Activated T-helper 1 cell treated with anti-CD3 and anti-CD28 coated beads, Interleukin-2, amount 50 U/mL, for 16 hours (primary cell): ENCODE results near the gene ZNF605.
"Not testable (repeated sequence)": the region's sequence is repeated elsewhere in the genome, so short reads cannot be mapped to it uniquely, and the experiment has no call there.

Experiments
- DNase-seq, 2 donors: peaks; one replicate each; pipeline ENCODE4 v3.0.0-alpha.2; 2020; ENCODE audit warnings: low read depth in 1 of 2, low spot score in 1 of 2

Gene ZNF605

DNA sequence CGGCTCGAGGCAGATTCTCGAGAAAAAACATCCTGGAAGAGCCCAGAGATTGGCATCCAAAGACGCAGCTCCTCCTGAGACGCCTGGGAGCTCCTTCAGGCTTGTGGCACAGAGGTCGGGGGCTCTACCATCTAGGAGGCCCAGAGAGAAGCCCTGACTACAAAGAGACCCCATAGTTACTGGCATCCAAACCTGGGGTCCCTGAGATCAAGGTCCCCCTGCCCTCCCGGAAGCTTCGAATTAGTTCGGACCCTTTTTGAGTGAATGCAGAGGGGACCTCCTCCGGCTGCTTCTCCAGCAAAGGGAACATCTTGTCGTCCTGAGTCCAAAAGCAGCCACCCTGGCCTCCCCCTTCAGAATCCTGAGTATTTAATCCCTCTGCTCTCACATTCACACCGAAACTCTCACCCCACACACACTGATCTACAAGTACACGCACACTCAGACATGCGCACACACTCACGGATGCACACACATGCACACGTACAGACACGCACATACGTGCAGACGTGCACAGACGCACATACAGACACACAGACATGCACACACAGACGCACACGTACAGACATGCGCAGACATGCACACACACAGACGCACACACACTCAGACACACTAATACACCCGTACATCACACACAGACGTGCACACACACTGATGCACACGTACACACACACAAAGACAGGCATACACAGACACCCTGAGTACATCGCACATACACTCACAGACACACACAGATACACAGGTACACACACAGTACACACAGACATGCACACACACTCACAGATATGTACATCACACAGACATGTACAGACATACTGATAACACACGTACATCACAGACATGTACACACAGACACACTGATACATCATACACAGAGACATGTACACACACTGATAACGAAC is 5.9 kb downstream of the ZNF605 start:
- DNase-seq, result no peak

DNA sequence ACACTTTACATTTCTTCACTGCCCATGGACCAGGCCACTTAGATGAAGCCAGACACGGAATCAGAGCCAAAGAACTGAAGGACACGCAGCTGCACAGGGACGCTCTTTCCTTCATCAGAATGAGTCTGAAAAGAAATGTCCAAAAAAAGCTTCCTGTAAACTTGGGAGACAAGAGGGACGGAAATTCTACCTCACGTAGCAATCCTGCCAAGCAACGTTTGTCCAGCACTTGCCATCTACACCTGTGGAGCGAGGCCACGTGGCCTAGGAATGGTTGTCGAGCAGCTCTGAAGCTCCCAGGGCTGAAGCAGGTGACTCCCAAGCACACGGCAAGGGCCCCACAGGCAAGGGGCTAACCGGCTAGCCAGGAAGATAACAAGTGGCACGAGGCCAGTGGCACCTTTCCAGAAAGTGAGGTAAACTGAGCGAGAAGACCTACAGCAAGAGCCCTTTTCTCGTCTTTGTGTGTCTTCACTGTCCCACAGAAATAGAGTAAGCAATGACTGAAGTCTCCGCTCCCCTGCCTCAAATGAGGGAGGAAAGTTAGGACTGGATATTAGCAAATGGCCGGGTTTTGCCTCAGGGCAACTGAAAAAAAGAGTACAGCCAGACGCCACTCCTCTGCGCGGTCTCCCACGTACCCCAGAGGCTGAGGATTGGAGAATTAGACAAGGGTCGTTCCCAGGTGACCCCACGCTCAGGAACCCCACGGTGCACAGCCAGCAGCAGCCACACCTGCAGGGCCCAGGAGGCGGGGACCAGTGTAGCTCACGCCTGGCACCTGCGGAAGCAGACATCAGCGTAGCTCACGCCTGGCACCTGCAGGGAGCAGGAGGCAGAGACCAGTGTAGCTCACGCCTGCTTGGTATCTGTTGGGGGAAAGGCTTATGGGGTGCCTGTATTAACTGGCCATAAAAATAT is 7.7 kb downstream of the ZNF605 start:
- DNase-seq, result no peak

DNA sequence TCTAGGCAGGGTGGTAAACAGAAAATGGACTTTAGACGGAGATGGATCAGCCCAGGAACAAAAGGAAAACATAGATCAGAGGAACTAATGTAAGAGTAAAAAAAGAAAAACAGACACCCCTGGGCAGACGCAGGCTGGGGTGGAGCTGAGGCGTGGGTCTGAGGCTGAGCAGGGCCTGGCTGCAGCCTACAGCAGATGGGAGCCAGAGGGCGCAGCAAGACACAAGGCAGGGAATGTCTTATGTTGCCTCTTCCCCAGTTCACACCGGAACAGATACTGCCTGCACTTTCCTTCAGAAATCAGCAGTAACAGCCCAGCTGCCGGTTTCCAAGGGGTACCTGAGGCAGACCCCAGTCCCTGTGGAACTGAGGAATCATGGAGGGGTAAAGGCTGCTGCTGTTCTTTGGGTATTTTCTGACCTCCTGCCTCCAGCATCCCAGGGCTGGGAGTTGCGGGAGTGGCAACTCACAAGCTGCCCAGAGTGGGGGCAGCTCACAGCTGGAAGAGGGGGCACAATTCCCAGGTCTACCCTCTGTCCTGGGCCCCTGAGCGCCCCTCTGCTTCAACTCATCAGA is 9.8 kb downstream of the ZNF605 start:
- DNase-seq, result no peak

DNA sequence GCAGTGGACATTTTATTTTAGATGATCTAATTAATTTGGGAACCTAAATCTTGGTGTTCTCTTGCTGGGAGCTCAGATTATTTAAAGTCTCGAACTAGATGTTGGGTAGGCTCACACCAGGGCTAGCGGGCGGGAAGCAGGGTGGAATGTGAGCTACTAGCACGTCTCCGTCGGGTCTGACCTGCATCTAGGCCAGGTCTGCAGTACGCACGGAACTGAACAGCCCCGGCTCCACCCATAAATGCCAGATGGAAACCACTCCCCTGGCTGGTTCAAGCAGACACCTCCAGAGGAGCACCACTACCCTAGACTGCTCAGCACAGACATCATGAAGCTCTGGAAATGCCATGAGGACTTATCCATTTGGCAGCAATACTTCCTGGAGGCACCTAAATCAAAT is 10.3 kb downstream of the ZNF605 start:
- DNase-seq, result no peak

DNA sequence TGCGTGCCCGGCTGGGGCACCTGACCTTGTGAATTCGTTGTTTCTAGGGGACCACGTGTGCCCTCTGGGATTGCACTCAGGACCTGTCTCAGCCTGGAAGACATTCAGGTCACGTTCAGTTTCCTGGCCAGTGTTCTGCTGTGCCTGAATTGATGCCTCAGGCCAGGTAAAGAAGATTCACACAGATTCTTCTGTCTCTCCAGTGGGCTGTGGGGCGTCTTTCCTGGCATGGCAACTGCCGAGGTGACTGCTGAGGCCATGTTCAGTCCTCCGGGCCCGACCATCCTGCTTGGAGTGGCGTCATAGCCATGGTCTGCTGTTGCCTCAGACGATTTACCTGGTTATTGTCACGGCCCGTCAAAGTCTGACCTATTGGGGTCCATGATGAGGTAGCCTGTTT is 13.5 kb downstream of the ZNF605 start:
- DNase-seq, result no peak

DNA sequence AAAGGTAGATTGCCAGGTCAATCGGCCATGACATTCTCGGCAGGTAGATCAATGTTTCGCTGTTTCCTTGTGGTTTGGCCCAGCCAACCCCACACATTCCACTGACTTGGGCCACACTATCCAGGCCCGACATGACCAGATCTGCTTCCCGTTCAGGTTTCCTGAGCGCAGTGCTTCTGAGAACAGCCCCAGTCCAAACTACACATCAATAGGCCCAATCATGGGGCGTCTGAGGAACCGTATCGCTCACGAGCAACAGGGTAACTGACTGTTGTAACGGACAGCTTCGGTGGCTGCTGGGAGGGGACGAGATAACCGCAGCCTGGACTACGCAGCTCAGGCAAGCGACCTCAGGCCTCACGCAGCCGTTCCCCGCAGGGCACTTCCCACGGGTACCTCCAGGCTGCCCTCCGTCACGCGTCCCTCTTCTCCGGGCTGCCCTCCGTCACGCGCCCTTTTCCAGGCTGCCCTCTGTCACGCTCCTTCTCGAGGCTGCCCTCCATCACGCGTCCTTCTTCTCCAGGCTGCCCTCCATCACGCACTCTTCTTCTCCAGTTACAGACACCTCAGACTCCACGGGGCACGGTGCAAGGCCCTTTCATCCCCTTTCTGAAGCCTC is 14.7 kb downstream of the ZNF605 start:
- DNase-seq, result no peak

DNA sequence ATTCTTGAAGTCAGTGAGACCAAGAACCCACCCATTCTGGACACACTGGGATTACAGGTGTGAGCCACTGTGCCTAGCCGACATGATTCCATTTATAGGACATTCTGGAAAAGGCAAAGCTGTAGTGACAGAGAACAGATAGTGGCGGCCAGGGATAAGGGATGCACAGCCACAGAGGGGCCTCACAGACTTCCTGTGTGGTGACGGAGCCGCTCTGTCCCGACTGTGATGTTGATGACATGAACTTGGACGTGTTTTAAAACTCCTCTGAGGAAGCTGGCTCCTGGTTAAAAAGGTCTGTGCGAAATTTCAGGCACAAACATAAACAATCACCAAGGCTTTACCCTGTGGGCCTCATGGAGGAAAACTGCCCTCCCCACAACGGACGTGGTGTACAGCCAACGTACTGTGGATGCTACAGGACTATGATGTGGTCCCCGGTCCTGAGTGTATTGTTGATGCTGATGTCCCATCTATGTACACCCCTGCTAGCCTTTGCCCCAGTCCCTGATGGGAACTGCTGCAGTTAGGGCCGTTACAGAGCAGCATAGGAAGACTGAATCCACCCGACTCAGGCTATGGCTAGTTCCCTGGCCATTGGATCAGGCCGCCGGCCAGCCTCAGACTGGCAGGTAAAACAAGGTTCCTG is 15.9 kb downstream of the ZNF605 start:
- no peak for DNase-seq

DNA sequence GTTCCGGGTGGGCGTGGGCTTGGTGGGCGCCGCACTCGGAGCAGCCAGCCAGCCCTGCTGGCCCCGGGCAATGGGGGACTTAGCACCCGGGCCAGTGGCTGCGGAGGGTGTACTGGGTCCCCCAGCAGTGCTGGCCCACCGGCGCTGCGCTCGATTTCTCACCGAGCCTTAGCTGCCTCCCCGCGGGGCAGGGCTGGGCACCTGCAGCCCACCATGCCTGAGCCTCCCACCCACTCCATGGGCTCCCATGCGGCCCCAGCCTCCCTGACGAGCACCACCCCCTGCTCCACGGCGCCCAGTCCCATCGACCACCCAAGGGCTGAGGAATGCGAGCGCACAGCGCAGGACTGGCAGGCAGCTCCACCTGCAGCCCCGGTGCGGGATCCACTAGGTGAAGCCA is 17.3 kb downstream of the ZNF605 start:
- DNase-seq, result not testable (repeated sequence)

DNA sequence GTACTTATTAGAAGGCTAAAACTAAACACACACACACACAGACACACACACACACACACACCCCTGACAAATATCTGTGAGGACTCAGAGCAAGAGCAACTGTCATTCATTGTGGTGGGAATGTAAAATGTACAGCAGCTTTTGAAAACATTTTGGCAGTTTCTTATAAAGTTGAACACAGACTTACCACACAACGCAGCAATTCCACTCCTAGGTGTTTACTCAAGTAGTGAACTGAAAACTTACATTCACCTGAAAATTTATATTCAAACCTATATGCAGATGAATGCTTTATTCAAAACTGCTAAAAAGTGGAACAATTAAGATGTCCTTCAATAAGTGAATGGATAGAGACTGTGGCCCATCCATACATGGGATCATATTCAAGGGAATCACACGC is 18.6 kb downstream of the ZNF605 start:
- DNase-seq, result no peak

DNA sequence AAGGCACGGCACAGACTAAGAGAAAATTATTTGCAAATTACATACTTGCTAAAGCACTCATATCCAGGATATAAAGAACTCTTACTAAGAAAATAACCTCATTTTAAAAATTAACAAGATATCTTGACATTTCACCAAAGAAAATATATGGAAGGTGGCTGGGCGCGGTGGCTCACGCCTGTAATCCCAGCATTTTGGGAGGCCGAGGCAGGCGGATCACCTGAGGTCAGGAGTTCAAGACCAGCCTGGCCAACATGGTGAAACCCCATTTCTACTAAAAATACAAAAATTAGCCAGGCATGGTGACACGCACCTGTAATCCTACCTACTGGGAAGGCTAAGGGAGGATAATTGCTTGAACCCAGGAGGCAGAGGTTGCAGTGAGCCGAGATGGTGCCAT is 19.2 kb downstream of the ZNF605 start:
- not testable (repeated sequence) for DNase-seq

DNA sequence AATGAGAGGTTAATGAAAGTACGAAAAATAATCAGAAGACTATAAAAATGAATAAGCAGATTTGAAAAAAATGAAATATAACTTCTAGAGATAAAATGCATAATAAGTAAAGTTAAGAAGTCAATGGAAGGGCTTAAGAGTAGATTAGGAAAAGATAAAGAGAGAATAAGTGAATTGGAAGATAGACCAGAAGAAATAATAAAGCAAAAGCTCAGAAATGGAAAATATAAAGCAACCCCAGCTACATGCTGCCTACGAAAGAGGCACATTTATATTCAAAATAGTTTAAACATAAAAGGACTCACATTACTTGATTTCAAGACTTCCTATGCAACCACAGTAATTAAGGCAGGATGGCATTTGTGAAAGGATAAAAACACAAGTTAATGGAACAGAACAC is 19.9 kb downstream of the ZNF605 start:
- DNase-seq, result no peak

DNA sequence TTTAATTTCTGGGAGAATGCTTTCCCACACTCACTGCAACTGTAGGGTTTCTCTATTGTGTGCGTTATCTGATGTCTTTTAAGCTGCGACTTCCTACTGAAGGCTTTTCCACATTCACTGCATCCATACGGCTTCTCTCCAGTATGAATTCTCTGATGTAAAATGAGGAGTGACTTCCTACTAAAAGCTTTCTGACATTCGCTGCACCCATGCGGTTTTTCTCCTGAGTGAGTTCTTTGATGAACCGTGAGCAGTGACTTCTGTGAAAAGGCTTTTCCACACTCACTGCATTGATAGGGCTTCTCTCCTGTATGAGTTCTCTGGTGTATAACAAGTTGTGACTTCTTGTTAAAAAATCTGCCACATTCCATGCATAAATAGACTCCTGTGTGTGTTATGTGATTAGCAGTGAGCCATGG is 29.7 kb downstream of the ZNF605 start:
- no peak for DNase-seq

DNA sequence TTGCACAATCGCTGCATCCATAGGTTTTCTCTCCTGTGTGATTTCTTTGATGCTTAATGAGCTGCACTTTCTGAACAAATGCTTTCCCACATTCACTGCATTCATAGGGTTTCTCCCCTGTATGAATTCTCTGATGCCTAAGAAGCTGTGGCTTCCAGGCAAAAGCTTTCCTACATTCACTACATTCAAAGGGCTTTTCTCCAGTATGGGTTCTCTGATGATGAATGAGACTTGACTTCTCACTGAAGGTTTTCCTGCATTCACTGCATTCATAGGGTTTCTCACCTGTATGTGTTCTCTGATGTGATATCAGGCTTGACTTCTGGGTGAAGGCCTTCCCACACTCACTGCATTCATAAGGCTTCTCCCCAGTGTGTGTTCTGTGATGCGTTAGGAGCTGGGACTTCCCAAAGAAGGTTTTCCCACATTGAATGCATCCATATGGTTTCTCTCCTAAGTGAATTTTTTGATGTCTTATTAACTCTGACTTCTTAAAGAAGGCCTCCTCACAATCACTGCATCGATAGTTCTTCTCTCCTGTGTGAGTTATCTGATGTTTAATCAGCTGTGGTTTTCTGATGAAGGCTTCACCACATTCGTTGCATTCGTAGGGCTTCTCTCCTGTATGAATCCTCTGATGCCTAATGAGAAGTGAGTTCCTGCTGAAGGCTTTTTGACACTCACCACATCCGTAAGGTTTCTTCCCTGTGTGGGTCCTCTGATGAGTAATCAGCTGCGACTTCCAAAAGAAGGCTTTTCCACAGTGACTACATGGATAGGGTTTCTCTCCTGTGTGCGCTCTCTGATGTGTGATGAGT is 30.3 kb downstream of the ZNF605 start:
- DNase-seq, result no peak

DNA sequence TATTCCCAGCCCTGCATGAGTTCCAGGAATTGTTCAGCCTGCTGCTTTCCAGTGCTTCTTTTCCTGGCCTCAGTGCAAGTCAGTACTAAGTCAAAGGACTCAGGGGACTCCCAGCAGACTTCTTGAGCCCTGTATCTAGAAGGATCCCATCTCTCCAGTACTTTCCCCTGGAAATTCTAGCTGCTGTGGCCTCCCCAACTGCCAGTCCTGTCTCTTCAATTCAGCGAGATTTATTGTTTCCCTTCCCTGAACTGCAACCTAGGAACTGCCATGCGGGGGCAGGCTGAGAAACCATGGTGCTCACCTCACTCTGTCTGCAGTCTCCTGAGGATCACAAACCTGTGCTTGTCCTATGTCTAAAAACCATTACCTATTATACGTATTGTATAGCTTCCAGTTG is 31.8 kb downstream of the ZNF605 start:
- no peak for DNase-seq

DNA sequence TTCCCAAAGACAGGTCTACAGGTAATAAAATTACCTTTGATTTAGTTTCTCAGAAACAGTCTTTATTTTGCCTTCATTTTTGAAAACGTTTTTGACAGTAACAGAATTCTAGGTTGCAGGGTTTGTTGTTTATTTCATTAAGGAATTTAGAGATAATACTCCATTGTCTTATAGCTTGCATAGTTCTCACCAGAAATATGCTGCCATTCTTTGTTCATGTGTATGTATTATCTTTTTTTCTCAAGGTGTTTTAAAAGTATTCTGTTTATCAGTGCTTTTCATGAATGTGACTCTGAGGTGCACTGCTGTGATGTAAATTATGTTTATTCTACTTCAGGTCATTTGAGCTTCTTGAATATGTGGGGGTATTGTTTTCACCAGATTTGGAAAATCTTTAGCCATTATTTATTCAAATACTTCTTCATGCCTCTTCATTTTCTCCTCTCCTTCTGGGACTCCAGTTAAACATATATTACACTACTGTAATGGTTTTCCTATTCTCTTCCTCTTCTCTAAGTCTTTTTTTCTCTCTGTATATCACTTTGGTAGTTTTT is 32.7 kb downstream of the ZNF605 start:
- no peak for DNase-seq

DNA sequence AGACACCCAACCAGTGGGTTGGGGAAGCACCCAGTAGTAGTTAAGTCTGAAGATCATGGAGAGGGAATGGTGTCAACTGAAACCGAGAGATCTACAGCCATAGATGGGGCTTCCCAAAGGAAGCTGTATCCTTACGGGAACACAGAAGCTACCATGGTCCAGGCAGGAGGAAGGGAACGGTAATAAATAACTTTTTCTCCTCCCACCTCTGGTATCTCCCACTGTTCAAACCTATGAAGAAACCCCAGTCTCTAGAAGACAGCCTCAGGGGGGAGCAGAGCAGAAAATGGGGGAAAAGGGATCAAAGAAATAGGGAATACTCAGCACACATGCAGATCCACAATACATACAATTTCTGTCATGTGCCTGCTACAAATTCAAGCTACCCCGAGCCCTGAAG is 33.4 kb downstream of the ZNF605 start:
- no peak for DNase-seq

DNA sequence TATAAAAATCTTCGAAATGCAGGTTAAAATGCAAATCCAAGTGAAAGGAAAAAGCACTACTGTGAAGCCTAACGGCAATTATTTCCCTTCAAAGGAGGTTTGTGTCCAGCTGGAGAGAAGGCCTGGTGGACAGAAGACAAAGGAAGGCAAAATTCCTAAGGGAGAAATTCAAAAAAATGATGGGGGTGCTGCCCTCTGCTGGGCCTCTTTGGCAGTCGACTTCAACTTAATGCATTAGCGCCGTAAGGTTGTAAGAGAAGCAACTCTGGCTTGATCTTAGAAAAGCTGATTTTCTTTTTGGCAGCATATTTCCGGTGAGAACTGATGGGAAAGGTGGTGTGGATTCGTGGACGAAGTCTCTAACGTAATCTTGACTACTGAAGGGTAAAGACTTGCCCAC is 34.4 kb downstream of the ZNF605 start:
- no peak for DNase-seq

DNA sequence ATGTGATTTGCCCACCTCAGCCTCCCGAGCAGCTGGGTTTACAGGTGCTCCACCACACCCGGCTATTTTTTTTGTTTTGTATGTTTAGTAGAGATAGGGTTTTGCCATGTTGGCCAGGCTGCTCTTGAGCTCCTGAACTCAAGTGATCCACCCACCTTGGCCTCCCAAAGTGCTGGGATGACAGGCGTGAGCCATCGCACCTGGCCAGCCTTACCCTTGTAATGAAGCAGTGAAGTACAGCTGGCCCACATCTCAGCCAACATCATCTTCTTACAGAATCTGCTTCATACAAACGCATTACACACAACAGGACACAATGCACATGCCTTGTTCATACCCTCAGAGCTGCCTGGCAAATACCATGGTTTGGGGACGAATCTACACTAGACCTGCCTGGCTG is 37.4 kb downstream of the ZNF605 start:
- DNase-seq, result no peak

DNA sequence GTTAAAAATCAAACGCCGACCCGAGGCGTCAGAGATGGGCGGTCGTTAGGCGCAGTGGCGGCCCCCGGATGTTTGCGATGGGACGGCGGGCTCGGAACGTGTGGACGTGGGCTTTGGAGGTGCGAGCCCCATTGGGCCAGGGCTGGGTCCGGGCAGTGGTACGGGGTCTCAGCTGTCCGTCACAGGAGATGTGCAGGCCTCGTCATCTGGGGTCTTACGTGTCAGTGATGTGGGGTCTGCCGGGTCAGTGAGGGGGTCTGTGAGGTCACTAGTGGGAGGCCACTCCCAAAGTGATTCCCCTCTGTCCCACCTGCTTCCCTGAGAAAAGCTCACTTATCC is 47.1 kb downstream of the ZNF605 start:
- no peak for DNase-seq
